PC-9 (cell line): Measurements from ENCODE around the gene TRPV5.

Experiments used
- EZH2 ChIP-seq: fragments of 200-600 bp; sonication (generic); IDR thresholded peaks from 2 replicates; pipeline ENCODE4 v1.8.0; 2017; ENCODE audit warnings: antibody characterized with exemption, low read depth
- TF ChIP-seq, protein P1 (sequence below): fragments of 200-600 bp; sonication (generic); conservative IDR thresholded peaks from 2 replicates; pipeline ENCODE4 v1.6.1; 2017; ENCODE audit warnings: mixed run types, antibody characterized with exemption, mild to moderate bottlenecking, moderate library complexity

DNA sequence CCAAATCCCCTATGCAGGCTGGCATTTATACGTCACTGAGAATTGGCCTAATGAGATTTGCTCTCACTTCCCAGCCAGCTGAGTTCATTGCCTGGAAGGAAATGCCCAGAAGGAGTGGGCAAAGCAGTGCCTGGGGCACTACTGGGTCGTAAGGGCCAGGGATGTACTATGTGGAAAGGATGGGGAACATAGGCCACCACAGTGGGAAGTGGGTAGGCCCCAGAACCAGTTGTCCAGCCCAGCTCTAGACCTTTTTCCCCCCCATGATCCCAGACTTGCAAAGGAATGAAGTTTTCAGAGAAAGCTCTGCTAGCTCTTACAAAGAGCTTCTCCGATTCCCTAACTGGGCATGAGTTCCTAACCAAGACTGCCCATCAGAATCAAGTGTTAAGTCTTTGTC lies 13.9 kb downstream of the TRPV5 start:
- TF ChIP-seq EZH2: no peak
- TF ChIP-seq, protein P1, sequence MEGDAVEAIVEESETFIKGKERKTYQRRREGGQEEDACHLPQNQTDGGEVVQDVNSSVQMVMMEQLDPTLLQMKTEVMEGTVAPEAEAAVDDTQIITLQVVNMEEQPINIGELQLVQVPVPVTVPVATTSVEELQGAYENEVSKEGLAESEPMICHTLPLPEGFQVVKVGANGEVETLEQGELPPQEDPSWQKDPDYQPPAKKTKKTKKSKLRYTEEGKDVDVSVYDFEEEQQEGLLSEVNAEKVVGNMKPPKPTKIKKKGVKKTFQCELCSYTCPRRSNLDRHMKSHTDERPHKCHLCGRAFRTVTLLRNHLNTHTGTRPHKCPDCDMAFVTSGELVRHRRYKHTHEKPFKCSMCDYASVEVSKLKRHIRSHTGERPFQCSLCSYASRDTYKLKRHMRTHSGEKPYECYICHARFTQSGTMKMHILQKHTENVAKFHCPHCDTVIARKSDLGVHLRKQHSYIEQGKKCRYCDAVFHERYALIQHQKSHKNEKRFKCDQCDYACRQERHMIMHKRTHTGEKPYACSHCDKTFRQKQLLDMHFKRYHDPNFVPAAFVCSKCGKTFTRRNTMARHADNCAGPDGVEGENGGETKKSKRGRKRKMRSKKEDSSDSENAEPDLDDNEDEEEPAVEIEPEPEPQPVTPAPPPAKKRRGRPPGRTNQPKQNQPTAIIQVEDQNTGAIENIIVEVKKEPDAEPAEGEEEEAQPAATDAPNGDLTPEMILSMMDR: no peak
